GM18858 (cell line): Measurements from ENCODE around the gene NACA2.
"Not testable (repeated sequence)": the region's sequence is repeated elsewhere in the genome, so short reads cannot be mapped to it uniquely, and the experiment has no call there.

Source experiments
- ATAC-seq: cut with Tn5 transposase; IDR thresholded peaks from one replicate; pipeline ENCODE4 v1.9.1; 2021; ENCODE audit not compliant: unreplicated experiment

The NACA2 gene

DNA sequence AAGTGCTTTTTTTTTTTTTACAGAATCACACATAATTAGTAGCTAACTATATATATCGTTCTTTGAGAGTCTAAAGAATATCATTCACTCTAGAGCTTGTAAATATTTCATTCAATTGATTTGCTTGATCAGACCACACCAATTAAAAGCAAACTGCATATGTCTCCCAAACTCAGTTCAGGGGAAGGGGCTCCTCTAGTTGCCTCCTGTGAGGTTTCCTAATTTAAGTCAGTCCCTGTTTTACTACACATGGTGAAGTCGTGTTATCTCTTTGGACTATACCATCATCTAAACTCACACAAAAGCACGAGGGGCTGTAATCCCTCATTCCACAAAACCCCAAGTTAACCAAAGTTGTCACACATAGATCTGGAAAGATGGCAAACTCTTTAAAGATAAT, 11.7 kb downstream of the NACA2 start:
- ATAC-seq, result no peak

DNA sequence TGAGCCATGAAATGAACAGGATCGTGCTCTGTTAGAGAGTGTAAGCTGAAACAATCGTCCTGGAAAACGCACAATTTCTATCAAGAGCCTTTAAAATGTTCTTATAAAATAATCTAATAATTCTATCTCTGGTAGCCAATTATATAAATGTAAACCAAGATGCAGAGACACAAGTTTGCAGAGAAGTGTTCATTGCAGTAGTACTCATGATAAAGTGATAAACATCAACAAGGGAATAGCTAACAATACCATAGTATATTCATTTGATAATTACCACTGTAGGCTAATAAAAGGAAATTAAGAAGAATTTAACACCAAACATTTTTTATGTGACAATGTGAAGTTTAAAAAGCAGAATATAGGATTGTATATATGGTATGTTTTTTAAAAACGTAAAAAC, 12.4 kb downstream of the NACA2 start:
- ATAC-seq, result no peak

DNA sequence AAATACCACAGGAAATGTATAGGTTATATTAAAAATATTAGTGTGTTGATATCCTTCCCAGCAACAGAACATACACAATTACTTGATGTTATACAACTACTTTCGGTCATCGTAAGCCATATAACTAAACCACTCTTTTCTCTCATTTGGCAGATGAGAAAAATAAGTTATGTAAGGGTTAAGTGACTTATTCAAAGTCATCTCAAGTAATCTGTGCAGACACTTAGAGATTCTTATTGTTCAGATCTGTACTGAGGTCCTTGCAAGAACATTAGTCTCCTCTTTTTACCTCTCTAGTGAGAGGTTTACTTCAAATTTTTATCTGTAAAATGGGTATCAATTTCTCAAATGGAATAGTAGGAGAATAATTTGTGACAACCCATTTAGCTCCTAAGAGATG, 15.0 kb downstream of the NACA2 start:
- no peak for ATAC-seq

DNA sequence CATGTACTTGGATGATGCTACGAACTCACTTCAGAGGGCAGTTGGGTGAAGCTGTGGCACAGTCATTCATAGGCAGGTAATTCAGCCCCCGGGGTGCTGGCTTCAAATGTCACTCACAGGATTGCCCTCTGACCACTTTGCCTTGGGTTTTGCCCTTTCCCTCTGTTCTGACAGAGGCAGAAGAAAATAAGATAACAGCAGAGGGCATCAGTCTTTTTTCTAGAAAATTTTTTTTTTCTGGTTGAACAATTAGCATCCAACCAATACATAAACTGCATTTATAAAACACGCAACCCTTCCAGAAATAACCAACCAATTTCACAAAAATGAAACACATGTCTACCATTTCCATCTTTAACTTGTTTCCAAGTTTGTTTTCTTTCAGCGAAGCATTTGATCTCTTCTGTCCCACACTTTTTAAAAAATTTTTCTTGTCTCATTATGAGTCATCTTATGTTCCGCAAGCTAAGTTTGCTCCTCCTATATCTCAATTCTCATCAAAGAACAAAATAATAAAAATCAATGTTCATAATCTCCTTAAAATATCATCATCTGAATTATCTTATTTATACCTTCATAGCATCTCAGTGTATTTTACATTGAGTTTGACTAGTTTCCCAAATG, 15.6 kb downstream of the NACA2 start:
- ATAC-seq, result no peak

DNA sequence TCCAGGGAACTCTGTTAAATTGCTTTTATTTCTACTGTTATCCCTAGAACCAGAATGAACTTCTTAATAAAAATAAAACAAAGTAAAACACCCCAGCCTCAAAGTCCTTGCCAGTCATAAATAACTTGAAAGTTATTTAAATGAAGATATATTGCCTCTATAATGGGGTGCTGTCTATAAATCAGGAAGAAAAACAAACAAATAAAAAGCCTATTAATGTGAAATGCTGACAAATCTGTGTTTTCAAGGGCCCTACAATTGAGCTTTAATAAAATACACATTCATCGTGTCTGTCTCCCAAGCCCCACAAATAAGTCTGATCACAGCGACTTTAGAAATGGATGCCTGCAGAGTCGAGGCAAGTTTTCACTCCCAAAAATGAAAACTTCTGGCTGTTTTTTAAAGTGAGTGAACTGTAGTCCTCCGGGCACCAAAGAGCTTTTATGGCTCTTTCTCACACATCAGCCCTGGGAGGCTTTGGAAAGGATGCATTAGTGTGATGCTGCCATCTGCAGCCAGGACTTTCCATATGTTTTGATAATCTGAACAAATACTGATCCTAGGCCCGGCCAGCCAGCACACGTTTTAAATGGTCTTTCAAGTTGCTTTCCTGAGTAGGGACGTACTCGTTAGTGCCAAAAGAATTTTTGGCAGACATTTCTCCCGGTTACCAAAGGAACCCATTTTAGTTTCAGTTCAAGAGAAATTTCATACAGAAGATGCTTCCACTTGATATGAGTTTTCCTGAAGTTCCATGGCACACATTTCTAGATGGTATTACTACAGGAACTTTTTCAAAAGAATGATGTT, 16.3 kb downstream of the NACA2 start:
- ATAC-seq, result no peak

DNA sequence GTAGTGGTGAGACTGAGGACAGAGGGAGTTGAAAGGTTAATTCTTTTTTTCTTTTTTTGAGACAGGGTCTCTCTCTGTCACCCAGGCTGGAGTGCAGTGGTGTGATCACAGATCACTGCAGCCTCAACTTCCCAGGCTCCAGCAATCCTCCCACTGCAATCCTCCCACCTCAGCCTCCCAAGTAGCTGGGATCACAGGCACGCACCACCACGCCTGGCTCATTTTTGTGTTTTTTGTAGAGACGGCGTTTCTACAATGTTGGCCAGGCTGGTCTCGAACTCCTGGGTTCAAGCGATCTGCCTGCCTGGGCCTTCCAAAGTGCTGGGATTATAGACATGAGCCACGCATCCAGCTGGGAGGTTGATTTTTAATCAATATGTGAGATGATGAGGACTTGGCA, 18.5 kb downstream of the NACA2 start:
- ATAC-seq, result not testable (repeated sequence)

DNA sequence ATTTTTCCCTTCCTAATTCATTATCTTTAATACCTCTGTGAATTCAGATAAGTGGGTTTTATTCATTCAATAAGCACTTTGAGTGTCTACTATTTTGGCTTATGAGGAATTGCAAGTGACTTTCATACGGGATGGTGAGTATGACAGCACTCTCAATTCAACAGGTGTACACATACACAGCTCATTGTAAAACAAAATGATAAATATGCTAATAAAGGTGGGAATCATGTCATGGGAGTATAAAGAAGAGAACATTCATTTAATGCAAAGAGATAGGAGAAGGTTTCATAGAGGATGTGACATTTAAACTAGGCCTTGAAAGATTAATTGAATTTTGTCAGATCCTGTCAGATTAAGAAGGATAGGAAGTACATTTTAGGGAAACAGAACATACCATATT, 19.4 kb downstream of the NACA2 start:
- ATAC-seq, result no peak

DNA sequence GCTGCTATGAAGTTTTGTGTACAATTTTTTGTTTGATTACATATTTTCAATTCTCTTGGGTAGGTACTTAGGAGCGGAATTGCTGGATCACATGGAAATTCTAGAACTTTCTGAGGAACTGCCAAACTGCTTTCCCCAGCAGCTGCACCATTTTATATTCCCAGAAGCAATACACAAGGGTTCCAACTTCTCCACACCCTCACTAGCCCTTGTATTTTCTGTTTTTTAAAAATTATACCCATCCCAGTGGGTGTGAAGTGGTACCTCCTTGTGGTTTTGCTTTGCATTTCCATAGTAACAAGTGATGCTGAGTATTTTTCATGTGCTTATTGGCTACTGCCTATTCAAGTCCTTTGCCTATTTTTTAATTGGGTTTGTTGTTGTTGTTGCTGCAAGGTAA, 20.9 kb downstream of the NACA2 start:
- ATAC-seq, result no peak

DNA sequence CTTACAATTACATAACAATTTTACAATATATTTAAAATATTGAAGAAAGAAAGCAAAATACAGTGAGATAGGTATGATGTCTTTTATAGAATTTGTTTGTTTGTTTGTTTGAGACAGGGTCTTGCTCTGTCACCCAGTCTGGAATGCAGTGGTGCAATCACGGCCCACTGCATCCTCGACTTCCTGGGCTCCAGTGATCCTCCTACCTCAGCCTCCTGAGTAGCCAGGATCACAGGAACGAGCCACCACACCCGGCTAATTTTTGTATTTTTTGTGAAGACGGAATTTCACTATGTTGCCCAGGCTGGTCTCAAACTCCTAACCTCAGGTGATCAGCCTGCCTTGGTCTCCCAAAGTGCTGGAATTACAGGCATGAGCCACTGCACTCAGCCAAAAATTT, 21.5 kb downstream of the NACA2 start:
- not testable (repeated sequence) for ATAC-seq

DNA sequence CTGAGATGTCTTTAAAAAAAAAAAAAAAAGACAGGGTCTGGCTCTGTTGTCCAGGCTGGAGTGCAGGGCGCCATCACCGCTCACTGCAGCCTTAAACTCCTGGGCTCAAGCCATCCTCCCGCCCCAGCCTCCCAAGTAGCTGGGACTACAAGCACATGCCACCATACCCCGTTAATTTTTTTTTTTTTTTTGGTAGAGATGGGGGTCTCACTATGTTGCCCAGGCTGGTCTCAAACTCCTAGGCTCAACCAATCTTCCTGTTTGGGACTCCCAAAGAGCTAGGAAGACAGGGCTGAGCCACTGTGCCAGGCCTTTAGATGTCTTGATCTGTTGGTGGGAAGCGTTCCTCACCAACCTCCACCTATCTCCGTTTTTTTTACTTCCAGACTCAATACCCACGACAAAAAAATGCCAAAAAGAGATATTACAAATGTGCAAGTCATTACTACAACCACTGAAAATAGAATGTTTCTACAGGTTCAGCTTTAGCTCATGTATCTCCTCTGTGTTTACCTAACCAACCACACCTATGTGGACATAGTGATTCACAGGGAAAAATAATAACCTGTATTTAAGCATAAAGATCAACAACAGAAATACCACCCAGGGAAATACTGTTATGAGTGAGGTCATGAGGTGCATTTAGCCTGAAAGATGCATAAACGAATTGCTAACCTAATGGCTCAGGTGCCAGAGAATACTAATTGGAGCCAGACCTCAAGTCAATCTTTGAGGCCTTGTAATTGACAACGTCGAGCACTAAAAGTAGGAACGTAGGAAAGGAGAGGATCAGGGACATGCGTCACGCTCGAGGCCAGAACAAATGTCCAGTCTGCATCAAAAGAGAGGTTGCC, 22.6 kb downstream of the NACA2 start:
- no peak for ATAC-seq

DNA sequence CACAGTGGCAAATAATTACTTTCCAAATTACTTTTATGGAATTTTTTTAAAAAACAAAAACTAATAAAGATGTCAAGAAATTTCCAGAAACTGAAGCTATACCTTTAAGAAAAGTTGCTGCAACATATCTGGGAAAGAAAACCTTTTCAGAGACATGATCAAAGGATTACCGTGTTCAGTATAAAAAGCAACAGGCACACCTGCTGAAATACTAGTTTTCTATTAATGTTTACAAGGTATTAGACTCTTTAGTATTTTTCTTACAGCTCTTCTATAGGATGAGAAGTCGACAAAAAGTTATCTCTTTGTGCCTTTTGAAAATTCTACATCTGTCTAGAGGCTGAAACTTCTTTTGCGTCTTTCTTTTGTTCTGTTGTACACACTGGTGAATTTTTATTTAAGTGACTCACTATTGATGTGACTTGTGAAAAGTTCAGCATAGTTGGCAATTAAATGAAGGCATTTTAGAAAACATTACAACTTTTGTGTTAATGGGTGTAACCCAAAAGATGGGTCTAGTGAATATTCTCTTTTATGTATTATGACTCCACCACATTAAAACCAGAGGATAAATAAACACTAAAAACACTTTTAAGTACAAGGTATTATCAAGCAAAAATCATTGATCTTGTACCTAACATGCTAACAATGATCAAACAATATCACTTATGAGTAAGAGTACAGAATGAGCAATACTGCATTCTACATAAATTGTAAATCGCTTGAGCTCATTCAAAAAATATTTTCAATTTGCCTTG, 23.8 kb downstream of the NACA2 start:
- no peak for ATAC-seq

DNA sequence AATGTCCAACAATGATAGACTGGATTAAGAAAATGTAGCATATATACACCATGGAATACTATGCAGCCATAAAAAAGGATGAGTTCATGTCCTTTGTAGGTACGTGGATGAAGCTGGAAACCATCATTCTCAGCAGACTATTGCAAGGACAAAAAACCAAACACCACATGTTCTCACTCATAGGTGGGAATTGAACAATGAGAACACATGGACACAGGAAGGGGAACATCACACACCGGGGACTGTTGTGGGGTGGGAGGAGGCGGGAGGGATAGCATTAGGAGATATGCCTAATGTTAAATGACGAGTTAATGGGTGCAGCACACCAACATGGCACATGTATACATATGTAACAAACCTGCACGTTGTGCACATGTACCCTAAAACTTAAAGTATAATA, 24.6 kb downstream of the NACA2 start:
- ATAC-seq, result not testable (repeated sequence)

DNA sequence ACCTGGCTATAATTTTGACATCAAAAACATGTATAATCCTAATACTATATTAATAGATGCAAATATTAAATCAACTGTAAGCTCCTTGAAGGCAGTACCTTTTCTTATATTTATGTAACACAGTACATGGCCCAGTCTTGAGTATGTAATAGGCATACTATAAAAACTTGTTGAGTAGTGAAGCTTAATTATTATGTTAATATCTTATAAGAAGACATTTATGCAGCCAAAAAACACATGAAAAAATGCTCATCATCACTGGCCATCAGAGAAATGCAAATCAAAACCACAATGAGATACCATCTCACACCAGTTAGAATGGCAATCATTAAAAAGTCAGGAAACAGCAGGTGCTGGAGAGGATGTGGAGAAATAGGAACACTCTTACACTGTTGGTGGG, 25.2 kb downstream of the NACA2 start:
- ATAC-seq, result not testable (repeated sequence)

DNA sequence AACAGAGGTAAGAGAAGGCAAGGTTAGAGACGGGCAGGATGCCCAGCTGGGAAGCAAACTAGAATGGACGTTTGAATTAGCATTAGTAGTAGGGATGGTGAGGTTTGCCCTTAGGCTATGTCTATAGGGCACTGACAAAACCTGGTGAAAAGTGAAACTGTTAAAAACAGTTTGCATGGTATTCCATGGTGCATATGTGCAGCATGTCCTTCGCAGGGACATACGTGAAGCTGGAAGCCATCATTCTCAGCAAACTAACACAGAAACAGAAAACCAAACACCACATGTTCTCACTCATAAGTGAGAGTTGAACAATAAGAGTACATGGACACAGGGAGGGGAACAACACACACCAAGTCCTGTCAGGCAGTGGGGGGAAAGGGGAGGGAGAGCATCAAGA, 25.8 kb downstream of the NACA2 start:
- ATAC-seq, result no peak

DNA sequence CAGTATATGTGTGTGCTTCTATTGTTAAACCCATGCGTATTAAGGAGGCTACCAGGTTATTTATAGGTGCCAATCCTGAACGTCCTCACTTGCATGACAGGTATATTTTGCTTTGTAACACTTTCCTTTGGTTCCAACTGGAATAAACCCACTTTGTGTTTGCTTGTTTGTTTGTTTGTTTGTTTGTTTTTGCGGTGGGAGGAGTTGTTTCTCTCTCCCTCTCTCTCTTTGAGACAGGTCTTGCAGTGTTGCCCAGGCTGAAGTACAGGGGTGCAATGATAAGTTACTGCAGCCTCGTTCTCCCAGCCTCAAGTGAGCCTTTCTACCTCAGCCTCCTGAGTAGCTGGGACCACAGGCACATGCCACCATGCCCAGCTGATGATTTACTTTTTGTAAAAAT, 28.7 kb downstream of the NACA2 start:
- ATAC-seq, result no peak

DNA sequence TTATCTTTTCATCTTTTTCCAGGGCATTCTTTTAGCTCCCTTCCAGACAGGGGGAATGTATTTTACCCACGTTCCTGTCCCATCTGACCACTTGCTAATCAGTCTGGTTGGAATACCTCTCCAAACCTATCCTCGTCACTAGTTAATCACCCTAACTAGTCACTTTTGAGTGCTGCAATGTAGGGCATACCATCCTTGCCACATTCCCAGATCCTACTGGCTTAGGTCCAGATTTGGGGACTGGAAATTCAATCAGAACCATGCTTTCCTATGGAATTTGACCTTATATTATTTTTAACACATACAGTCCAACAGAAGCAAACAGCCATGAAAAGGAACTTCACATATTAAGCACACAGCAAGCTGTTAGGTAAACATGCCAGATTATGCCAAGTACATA, 29.7 kb downstream of the NACA2 start:
- no peak for ATAC-seq

DNA sequence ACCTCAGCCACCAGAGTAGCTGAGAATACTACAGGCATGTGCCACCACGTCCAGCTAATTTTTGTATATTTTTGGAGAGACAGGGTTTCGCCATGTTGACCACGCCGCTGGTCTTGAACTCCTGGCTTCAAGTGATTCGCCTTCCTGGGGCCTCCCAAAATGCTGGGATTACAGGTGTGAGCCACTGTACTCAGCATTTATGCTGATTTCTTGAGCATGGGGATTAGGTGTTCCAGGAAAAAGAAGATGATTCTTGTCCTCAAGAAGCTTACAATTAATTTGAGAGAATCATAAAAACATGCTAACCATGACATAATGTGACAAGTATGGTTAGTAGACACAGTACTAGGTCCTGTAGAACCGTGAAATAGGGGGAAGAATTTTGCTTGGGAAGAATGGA, 30.9 kb downstream of the NACA2 start:
- no peak for ATAC-seq

DNA sequence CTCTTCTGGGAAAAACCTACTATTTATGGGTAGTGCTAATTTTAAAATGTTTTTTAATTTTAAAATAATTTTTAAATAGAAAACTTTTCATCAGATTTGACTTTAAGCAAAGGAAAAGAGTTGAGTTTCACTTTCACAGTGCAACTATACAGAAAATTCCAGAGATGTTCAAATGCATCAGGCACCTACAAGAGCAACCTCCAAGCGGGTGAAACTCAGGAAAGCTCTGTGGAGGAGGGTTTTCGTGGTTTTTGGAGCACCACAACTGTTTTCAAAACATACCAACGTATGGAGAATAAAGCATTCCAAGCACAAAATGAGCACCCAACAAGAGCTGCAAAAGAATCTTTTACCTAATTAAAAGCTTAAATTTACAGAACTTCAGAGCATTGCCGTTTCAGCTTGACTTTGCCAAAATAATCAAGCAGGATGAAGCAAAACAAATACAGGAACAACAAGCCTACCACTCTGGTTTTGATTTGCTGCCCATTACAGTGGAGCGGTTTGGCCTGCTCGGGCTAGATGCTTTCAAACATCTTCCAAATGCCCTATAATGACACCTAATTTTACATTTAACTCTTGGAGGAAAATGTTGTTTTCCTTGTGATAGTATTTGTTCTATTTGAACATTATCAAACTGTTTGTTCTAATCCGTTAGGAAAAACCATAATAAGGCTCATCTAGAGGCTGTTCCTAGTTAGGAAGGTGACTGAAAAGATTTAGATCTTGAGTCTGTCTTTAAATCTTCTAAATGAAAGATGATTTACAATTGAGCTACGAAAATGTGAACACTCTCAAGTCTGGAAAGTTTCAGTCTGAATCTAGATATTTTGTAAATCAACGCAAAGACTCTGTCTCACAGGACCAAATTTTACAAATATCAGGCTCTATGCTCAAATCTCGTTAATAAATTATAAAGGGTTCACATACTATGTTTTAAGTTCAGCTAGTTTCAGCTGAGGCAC, 34.5 kb downstream of the NACA2 start:
- ATAC-seq, result no peak

DNA sequence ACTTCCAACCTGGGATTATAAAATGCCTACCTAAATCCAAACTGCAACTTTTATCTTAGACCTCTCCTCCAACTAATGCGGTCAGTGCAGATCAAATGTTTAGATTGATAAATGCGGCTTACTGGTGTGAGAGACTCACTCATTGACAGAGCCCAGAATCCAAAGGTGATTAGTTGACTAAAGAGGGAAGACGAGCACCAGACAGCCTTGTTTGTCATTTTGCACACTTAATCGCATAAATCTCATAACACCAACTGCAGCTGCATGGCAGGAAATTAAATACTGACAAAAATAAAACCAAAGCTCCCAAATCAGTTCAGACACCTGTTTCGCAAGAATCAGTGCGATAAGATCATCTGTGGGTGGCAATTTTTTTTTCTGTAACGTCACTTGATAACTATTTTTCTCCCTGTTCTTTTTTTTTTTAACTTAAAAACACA, 35.9 kb downstream of the NACA2 start:
- no peak for ATAC-seq

DNA sequence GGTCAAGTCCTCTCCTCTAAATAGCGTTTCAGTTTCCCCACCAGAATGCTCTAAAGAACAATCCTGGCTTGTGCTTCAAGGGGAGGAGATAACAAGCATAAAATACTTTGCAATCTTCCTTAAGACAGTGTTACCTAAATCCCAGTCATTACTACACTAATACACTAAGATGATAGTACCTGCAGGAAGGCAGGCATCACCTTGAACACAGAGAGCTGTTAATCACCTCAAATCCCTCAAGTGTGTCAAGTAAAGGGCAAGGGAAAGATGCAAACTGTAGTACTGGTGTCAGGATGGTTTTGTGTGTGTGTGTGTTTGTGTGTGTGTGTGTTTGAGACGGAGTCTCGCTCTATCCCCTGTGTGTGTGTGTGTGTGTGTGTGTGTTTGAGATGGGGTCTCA, 36.8 kb downstream of the NACA2 start:
- no peak for ATAC-seq
